Astrocyte of the spinal cord (primary cell): ENCODE measurements around the gene PPL.

Source experiments
- DNase-seq: peaks from one replicate; pipeline ENCODE4 v3.0.0; 2011; ENCODE audit warnings: low read depth, low spot score
- H3K4me3 ChIP-seq: 2 replicates; pipeline ENCODE4 v1.5.1; 2011; ENCODE audit warnings: low read depth, mild to moderate bottlenecking, low read length, moderate library complexity
- CTCF ChIP-seq: IDR thresholded peaks from 2 replicates; pipeline ENCODE4 v1.5.1; 2012; ENCODE audit warnings: low read depth, mild to moderate bottlenecking, low read length, inconsistent platforms
- in situ Hi-C: cut with HindIII; loops from 2 replicates; pipeline ENCODE4 v1.10.0; 2017; ENCODE audit warnings: low sequenced_read_pairs

PPL gene

GRCh38 chr16:4938683-4939030 lies 1.7 kb upstream of the PPL start:
- in situ Hi-C loops, result no loop called here
- no peak overlapping the region for H3K4me3 ChIP-seq
- DNase-seq, result no peak
- TF ChIP-seq CTCF, result no peak

GRCh38 chr16:4937782-4938682 lies 1.1 kb upstream of the PPL start:
- no peak overlapping the region for H3K4me3 ChIP-seq
- no peak for DNase-seq
- in situ Hi-C loops, result no loop called here
- no peak for TF ChIP-seq CTCF

GRCh38 chr16:4936181-4936990 lies 562 bp downstream of the PPL start:
- peak; percentile 13 for TF ChIP-seq CTCF
- in situ Hi-C loops, result no loop called here

GRCh38 chr16:4935241-4935855 lies 1.6 kb downstream of the PPL start:
- no peak overlapping the region for H3K4me3 ChIP-seq
- no peak for TF ChIP-seq CTCF
- in situ Hi-C loops, result no loop called here

More at GRCh38 chr16:4936181-4936990, 562 bp downstream of the PPL start:
- H3K4me3 ChIP-seq, result peak overlapping the region; percentile 44
- DNase-seq, result no peak

GRCh38 chr16:4934591-4934990 lies 2.4 kb downstream of the PPL start:
- no peak overlapping the region for H3K4me3 ChIP-seq
- in situ Hi-C loops, result no loop called here
- no peak for DNase-seq
- TF ChIP-seq CTCF, result no peak

More at GRCh38 chr16:4935241-4935855, 1.6 kb downstream of the PPL start:
- DNase-seq, result no peak

- in situ Hi-C loops, result no loop called here
- H3K4me3 ChIP-seq, result no peak overlapping the region
- no peak for DNase-seq
- TF ChIP-seq CTCF, result no peak
These were observed 3.0 kb downstream of the PPL start for GRCh38 chr16:4933871-4934395.
